Esophagus muscularis mucosa (tissue), 4 donors: ENCODE measurements around the gene AIG1. TPM values are rescaled to one million over a fixed set of nuclear protein-coding genes. Genes with fewer than 3 reads are reported as not detected.

Experiments
- DNase-seq: peaks from one replicate; pipeline ENCODE4 v3.0.0-alpha.2; 2017; ENCODE audit errors: extremely low spot score
- H3K27ac ChIP-seq, 4 donors: fragments of 200-600 bp; sonication (generic); replicated peaks in 1 of 4; 1 replicate in 3 of 4; 2 replicates in 1 of 4; pipeline ENCODE4 v1.5.1; 2016 to 2019; ENCODE audit warnings: mild to moderate bottlenecking in 1 of 4
- H3K27me3 ChIP-seq, 4 donors: fragments of 200-600 bp; sonication (generic); one replicate each; pipeline versions ENCODE4 v1.5.1 to v1.6.0; 2016 to 2019
- H3K36me3 ChIP-seq, 4 donors: fragments of 200-600 bp; sonication (generic); one replicate each; pipeline ENCODE4 v1.5.1; 2016 to 2019
- H3K4me1 ChIP-seq, 4 donors: fragments of 200-600 bp; sonication (generic); one replicate each; pipeline ENCODE4 v1.5.1; 2016 to 2019
- H3K4me3 ChIP-seq, 4 donors: fragments of 200-600 bp; sonication (generic); 1 replicate in 2 of 4; 2 replicates in 2 of 4; pipeline ENCODE4 v1.5.1; 2016 to 2019; ENCODE audit warnings: mild to moderate bottlenecking in 4 of 4, moderate library complexity in 1 of 4
- H3K9me3 ChIP-seq, 4 donors: fragments of 200-600 bp; sonication (generic); 1 replicate in 3 of 4; 2 replicates in 1 of 4; pipeline ENCODE4 v1.5.1; 2016 to 2019
- EP300 ChIP-seq: sonication (generic); formaldehyde crosslinking; IDR thresholded peaks from one replicate; pipeline ENCODE4 v1.6.1; 2017; ENCODE audit warnings: antibody characterized with exemption
- POLR2A ChIP-seq: fragments of 450-650 bp; IDR thresholded peaks from one replicate; pipeline ENCODE4 v1.6.1; 2017; ENCODE audit warnings: antibody characterized with exemption, moderate library complexity, mild to moderate bottlenecking, low read depth
- POLR2AphosphoS5 ChIP-seq, 2 donors: sonication (generic); formaldehyde crosslinking; IDR thresholded peaks; one replicate each; pipeline ENCODE4 v1.6.1; 2017; ENCODE audit warnings: antibody characterized with exemption in 2 of 2
- WGBS: methylation state at CpG from one replicate; pipeline ENCODE4 v1.1.5; 2018; 5-methylcytosine and 5-hydroxymethylcytosine counted together
- intact Hi-C: fragments of 100-400 bp; cut with DNase I; formaldehyde crosslinking; loops from one replicate; pipeline ENCODE4 v1.15.1; 2023
- total RNA-seq, 4 donors: library from RNA; depleted of rRNA; stranded (reverse); fragments of >200 nt; gene quantifications; one replicate each; pipeline versions ENCODE4 v1.1.0 to v1.2.1, GENCODE V29; 2016
- TF ChIP-seq, protein P1 (sequence below), 3 experiments: fragments of 200-600 bp in 2 of 3; fragments of 450-650 bp in 1 of 3; sonication (generic) in 2 of 3; IDR thresholded peaks; one replicate each; pipeline ENCODE4 v1.5.1; 2017 to 2019; ENCODE audit warnings: antibody characterized with exemption in 3 of 3, mild to moderate bottlenecking in 2 of 3, moderate library complexity in 1 of 3

AIG1 gene
- total RNA-seq, 4 donors from 2014 or later, result 21.0 to 26.3 (median 23.4) TPM

DNA sequence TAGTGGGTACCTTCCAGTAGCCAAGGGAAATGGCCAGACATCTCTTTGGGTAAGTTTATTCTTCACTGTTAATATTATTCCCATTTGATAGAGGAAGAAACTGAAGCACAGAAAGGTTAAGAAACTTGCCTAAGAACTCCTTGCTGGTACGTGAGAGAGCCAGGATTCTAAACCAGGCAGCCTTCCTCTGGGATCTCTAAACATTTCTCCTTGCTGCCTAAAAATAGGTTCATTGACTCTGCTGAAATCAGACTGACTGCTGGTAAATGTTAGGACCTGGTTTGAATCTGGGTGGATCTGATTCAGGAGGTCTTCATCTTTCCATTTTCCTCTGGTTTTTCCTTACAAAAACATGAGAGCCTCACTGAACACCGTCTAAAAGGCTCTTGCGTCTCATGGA, 186.9 kb downstream of the AIG1 start:
- DNase-seq, result no peak
- TF ChIP-seq, protein P1, sequence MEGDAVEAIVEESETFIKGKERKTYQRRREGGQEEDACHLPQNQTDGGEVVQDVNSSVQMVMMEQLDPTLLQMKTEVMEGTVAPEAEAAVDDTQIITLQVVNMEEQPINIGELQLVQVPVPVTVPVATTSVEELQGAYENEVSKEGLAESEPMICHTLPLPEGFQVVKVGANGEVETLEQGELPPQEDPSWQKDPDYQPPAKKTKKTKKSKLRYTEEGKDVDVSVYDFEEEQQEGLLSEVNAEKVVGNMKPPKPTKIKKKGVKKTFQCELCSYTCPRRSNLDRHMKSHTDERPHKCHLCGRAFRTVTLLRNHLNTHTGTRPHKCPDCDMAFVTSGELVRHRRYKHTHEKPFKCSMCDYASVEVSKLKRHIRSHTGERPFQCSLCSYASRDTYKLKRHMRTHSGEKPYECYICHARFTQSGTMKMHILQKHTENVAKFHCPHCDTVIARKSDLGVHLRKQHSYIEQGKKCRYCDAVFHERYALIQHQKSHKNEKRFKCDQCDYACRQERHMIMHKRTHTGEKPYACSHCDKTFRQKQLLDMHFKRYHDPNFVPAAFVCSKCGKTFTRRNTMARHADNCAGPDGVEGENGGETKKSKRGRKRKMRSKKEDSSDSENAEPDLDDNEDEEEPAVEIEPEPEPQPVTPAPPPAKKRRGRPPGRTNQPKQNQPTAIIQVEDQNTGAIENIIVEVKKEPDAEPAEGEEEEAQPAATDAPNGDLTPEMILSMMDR (IDR thresholded peaks at IDR 0.05), result no peak
- no peak for TF ChIP-seq EP300
- TF ChIP-seq POLR2A, result no peak
- no peak for TF ChIP-seq POLR2AphosphoS5 (IDR thresholded peaks at IDR 0.05)
- intact Hi-C loops, result no loop called here
- Histone ChIP-seq H3K4me1 (peaks cover 0 to 8% (median 3%) of the 10 kb centered on the region in 4 donors), H3K36me3 (no peaks in the 10 kb centered on the region), H3K4me3 (no peak overlapping the region), H3K27ac (no peak overlapping the region), H3K9me3 (no peaks in the 10 kb centered on the region), H3K27me3 (no peaks in the 10 kb centered on the region)
- 43% methylated on average over 3 of the region's 3 CpGs for WGBS

DNA sequence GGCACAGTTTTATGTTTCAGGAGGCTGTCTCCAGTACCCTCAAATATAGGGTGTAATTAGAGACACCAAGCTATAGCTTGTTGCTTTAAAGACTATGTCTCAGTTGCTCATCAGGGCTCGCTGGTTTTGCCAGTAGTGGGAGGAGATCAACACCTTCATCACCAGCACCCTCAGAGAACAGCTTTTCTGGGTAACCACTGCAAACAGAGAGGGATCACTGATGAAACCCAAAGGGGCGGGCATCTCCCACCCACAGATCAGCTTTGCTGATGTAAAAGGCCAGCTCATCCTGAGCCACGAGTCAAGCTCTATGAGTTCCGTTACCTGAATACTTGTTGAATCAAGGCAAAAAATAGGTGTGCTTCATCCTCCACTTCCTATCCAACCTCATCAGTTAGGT, 187.7 kb downstream of the AIG1 start:
- intact Hi-C loops, result no loop called here
- TF ChIP-seq POLR2AphosphoS5 (IDR thresholded peaks at IDR 0.05), result no peak
- TF ChIP-seq EP300, result no peak
- TF ChIP-seq, protein P1 (IDR thresholded peaks at IDR 0.05), result no peak
- no peak for DNase-seq
- Histone ChIP-seq H3K4me3 (no peak overlapping the region), H3K4me1 (peaks cover 0 to 14% (median 8%) of the 10 kb centered on the region in 4 donors), H3K27ac (no peak overlapping the region), H3K9me3 (no peaks in the 10 kb centered on the region), H3K27me3 (no peaks in the 10 kb centered on the region), H3K36me3 (no peaks in the 10 kb centered on the region)
- WGBS, result 95% methylated on average over 4 of the region's 4 CpGs

DNA sequence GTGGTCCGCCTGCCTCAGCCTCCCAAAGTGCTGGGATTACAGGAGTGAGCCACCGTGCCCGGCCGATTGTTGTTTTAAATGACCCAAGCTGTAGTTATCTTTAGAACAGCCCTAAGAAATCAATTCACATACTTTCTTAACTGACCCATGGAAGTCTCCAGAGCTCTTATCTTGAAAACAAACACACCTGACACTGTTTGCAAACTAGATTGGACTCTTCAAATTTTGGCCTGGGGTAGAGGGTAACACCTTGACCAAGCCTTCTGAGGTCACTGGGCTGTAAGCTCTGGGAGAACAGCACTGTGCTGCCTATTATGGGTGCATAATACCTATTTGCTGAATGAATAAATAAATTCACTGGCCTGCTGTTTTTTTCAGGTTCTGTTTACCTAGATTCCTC, 190.6 kb downstream of the AIG1 start:
- intact Hi-C loops, result no loop called here
- no peaks in the 10 kb centered on the region for H3K36me3 ChIP-seq
- WGBS, result 96% methylated on average over 4 of the region's 4 CpGs
- TF ChIP-seq EP300 (no peak), POLR2AphosphoS5 (IDR thresholded peaks at IDR 0.05) (no peak), POLR2A (no peak)
- TF ChIP-seq, protein P1 (IDR thresholded peaks at IDR 0.05), result no peak
- H3K9me3 ChIP-seq, result no peaks in the 10 kb centered on the region
- peaks cover 0 to 17% (median 13%) of the 10 kb centered on the region in 4 donors for H3K4me1 ChIP-seq
- H3K4me3 ChIP-seq, result no peak overlapping the region
- no peak overlapping the region for H3K27ac ChIP-seq
- no peak for DNase-seq
- no peaks in the 10 kb centered on the region for H3K27me3 ChIP-seq

DNA sequence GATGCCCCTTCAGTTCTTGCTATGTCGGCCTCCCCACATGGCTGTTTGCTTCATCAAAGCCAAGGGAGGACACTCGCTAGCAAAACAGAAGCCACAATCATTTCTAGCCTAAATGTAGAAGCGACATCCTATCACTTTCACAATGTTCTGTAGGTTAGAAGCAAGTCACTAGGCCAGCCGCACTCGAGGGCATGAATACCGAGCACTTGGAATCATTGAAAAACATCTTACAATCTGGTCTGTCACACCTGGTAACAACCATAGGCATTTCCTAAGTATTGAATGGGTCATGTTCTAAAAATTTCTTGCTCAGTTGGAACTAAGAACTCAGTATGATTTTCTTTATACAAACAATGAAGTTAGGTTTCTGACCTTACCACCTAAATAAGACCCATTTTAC, 192.3 kb downstream of the AIG1 start:
- Histone ChIP-seq H3K9me3 (no peaks in the 10 kb centered on the region), H3K27ac (no peak overlapping the region), H3K36me3 (no peaks in the 10 kb centered on the region), H3K4me1 (peaks cover 0 to 11% (median 9%) of the 10 kb centered on the region in 4 donors), H3K27me3 (no peaks in the 10 kb centered on the region), H3K4me3 (no peak overlapping the region)
- intact Hi-C loops, result no loop called here
- no peak for DNase-seq
- WGBS, result 94% methylated on average over 6 of the region's 6 CpGs
- TF ChIP-seq EP300 (no peak), POLR2A (no peak), POLR2AphosphoS5 (IDR thresholded peaks at IDR 0.05) (no peak)
- TF ChIP-seq, protein P1 (IDR thresholded peaks at IDR 0.05), result no peak

DNA sequence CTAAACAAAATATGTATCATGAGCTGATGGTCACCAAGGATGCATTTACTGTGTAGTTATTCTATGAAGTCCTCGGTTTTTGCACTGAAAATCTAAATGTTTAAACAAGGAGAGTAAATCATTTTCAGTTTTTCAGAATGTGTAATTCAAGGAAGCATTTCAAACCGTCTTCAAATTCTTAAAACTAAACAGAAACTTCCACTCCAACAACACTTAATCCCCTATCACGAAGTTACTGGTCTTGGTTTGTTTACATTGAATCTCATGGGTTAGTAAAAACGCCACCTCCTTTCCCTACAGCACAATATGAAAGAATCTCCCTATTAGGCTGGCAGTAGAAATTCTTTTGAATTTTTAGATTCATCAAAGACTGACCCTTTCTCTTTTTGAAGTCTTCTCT, 192.9 kb downstream of the AIG1 start:
- TF ChIP-seq EP300, result no peak
- TF ChIP-seq POLR2AphosphoS5 (IDR thresholded peaks at IDR 0.05), result no peak
- TF ChIP-seq POLR2A, result no peak
- TF ChIP-seq, protein P1 (IDR thresholded peaks at IDR 0.05), result no peak
- Histone ChIP-seq H3K27ac (no peak overlapping the region), H3K36me3 (no peaks in the 10 kb centered on the region), H3K4me3 (no peak overlapping the region), H3K9me3 (no peaks in the 10 kb centered on the region), H3K4me1 (peaks cover 0 to 11% (median 9%) of the 10 kb centered on the region in 4 donors), H3K27me3 (no peaks in the 10 kb centered on the region)
- WGBS, result 36% methylated on average over 4 of the region's 4 CpGs
- DNase-seq, result no peak
- intact Hi-C loops, result no loop called here
